Activated T-cell treated with anti-CD3 and anti-CD28 coated beads for 4 hours (primary cell): ENCODE results near the gene TNIK.
"Not testable (repeated sequence)": the region's sequence is repeated elsewhere in the genome, so short reads cannot be mapped to it uniquely, and the experiment has no call there.

Source experiments
- DNase-seq: peaks from one replicate; pipeline ENCODE4 v3.0.0-alpha.2; 2020

The TNIK gene

DNA sequence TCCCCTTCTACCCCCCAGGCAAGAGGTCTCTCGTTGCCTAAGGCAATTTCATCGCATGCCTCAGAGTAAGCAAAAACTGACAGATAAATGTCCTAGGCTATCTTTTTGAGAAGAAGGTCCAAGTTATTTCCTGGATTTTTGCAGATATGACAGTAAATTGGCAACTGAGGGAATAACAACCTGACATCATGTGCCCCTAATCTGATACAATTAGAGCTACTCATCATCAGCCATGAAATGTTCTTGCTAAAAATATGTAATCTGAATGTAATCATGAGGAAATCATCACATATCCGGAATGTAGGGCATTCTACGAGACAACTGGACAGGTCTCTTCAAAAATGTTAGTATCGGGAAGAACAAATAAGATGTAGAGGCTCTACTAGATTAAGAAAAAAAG, 44.1 kb downstream of the TNIK start:
- no peak for DNase-seq

DNA sequence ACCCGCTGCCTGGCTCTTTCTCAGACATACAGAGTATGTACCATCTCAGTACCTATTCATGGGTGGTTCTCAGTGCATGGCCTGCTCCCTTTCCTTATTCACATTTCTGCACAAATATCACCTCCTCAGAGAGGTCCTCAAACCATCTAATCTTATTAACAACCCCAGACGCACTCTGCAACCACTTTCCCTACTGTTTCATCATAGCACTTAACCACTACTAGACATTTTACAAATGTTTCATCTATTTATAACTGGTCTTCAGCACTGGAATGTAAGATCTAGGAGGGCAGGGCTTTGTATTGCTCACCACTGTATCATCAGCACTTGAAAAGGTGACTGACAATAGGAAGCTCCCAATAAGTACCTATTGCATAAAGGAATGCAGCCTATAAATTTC, 45.1 kb downstream of the TNIK start:
- no peak for DNase-seq

DNA sequence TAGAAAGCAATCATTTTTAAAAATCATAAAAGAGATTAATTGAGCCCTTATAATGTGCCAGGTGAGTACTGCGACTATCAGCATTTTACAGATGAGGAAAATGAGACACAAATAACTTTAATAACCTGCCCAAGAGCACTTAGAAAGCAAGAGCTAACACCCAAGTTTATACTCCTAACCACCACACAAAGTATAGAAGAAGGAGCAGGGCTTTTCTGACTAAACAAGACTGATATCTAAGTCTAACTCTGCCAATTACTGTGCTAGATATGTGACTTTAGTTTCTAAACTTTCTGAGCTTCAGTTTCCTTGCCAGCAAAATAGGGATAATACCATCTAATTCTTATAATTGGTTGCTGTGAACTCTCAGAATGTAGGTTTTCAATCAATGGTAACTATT, 47.7 kb downstream of the TNIK start:
- DNase-seq, result no peak

DNA sequence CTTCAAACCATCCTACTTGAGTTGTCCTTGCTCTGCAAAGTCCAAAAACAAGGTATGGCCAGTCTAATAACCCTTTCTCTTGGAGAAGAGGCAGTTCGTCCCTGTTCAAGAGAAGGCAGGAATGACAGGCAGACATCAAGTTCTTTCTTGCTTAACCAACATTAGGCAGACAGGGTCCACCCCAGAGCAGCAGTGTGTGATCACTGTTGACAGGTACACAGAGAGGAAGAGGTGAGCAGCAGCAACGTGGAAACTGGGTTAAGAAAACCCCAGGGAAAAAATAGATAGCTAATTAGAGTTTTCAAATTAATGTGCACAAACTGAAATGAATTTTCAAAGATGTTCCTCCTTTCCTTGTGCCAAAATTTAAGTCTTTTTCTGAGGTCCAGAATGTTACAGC, 48.2 kb downstream of the TNIK start:
- DNase-seq, result no peak

DNA sequence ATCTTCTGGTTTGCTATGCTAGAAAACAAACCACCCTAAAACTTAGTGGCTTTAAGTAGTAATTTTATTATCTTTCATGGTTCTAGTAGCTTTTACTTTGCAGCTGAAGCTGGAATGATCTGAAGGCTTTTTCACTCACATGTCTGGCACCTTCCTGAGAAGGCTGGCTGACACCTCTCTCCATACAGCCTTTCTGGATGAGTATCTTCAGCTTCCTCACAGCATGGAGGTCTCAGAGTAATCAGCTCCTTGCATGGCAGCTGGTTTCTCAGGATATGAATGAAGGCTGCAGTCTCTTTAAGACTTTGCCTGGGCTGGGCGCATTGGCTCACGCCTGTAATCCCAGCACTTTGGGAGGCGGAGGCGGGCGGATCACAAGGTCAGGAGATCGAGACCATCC, 50.0 kb downstream of the TNIK start:
- DNase-seq, result no peak

DNA sequence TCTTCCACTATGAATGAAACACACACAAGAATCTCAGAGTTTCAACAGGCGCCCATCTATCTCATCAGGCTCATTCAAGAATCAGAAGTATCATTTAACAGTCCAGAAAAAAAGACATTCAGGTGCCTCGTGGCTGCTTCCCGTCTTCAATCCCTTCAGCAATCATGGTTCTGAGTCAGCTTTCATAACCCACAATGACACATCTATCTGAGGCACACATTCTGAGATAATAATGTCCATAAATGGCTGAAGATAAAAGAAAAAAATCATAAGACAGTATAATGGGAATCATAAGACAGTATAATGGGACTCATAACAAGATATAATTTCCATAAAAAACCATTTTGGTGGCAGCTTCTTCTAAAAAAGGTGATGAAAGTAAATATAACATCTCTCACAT, 52.4 kb downstream of the TNIK start:
- no peak for DNase-seq

DNA sequence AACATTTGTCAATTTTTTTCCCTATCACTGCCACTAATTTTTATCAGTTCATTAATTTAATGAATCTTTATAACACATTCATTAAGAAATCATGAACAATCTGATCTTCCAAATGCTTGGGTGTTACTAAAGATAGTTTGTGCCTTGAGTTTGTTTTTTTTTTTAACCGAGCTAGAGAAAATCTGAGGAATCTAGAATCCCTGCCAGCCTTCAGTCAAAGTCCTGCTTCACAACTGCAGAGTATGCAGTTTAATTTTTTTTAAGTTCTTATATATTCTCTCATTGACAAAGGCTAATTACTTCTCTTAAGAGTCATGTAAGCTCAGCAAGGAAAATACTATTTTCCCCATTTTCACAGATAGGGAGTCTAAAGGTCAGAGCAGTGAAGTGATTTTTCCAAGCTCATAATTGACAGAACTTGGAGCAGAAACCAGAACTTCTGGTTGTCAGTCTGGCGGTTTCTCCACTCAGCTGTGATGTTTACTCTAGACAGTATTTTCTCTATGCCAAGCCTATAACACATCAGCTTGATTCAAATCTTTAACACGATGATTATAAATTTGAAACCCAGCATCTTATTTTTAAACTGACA, 55.7 kb downstream of the TNIK start:
- DNase-seq, result no peak

DNA sequence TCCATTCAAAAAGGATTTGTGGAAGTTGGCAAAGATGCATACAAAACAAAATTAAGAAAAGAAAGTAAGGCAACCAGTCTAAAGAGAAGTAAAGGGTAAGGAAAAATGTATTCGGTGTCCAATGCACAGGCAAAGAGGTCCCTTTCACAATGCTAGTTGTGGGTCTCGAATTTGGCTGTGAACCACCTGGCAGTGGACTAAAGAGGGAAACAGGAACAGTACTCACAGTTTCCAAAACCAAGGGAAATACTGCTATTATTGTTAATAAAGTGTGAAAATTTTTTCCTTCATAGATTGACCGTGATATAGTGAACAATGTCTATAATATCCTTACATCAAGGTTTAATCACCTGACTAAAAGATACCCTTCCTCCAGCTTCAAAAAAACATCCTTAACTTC, 57.9 kb downstream of the TNIK start:
- DNase-seq, result no peak

DNA sequence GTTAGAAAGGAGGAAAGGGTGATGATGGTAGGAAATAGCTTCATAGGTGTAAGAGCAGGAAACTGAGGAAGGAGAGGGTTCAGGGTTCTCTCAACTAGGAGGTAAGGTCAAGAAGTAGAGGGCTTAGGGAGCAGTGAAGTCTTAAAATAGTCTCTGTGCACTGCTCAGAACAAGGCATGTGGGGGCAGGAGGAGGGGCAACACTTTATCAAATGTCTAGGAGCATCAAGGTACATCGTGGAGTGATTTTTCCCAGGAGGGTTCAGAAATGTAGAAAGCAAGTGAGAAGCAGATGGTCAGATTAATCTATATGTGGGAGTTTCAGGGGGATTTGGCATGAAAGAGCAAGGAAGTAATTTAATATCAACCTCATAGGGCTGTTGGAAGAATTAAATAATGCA, 58.8 kb downstream of the TNIK start:
- DNase-seq, result no peak

DNA sequence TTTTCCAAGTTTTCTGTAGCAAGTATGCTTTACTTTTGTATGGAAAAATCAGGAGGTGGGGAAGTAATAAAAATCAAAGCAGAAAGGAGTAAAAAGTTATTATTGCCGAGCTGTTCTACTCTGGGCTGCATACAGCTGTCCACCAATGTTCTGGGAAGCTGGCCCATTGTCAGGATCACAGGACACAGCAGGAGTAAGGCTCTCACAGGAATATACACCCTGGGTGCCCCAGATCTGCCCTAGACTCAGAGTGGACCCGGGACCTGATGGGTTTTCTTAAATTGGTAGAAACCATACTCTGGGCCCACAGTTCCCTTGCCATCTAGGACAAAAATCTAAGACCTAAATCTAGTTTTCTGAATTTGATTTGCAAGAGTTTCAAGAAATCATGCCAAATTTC, 60.4 kb downstream of the TNIK start:
- DNase-seq, result no peak

DNA sequence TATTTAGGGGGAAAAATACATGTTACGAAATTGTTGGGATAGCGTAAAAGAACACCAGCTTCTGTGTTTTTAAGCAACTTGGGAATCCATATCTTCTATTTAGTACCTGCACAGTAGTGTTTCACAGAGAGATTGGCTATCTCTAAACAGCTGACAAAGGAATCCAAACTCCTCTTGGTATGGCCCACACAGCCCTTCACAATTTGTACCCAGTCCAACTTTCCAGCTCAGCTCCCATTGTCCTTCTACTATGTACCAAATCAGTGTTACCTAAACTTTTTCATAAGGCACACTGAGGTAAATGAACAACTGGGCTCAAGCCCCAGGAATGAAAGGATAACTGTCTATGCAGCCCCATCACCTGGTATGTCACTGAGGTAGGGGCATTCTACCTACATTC, 61.9 kb downstream of the TNIK start:
- DNase-seq, result no peak

DNA sequence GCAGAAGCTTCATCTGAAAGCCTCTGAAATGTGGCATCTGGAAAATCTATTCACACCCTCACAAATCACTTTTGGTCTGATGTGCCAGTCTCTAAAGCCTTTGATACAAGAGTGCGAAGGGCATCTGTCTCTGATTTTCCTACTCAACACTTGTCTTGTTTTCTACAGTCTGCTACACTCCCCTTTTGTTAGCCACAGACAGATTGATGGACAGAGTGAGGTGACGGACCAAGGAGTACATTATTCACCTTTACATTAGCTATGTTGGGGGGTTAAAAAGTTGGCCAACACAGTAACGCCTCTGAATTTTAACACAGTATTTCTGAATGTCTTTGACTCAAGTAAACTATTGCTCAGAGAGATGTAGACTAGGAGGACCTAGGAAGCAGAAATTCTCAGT, 63.1 kb downstream of the TNIK start:
- no peak for DNase-seq

DNA sequence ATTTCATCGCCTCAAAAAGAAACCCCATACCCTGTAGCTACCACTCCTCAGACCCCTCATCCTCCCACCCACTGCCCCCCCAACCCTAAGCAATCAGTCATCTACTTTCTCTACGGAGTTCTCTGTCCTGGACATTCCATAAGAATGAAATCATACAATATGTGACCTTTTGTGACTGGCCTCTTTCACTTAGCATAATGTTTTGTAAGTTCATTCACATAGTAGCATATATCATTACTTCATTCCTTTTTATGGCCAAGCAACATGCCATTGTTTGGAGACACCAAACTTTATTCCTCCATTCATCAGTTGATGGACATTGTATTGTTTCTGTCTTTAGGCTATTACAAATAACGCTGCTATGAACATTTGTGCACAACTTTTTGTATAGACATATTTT, 64.2 kb downstream of the TNIK start:
- DNase-seq, result no peak

DNA sequence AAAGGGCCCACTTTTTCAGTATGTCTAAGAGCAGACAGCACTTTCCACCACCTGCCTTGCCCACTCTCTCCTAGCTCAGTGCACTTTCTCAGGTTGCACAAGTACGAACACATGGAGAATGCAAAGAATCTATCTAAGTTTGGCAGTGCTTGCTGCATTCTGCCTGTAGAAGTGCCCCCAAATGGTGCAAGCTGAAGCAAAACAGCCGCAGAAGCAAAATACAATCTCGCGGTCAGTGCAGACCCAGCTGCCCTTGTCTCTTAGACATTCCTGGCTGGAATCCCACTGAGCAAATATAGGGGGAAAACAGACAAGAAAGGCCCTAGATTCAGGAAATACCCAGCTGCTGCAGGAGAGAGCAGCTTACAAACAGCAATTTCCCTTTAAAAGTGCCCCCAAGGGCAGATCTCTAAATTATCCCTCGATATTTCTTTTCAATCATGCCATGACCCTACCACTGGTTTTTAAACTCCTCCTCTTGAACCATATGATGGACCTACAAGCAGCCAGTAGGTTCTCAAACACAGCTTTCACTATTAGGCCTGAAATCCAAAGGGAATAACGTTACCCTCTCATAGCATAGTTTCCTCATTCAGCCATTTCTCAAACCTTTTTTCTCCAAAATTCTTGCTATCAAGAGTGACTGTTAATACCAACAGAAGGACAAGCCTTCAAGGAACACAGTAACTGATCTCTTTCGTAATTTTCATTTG, 67.0 kb downstream of the TNIK start:
- no peak for DNase-seq

DNA sequence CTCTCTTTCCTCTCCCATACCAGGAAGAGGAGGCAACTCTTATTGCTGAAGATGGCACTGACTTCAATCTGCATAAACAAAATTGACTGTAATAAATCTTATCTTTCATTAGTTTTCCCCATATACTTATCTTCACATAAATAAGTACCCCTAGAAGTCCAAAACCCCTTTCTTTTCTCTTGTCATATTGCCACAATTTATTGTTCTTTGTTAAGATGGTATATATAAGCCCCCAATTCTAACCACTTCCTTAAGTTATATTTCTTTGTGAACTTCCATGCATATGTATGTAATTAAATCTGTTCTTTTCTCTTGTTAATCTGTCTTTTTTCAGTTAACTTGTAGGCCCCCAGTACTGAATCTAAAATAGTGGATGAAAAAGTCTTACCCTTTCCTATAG, 68.8 kb downstream of the TNIK start:
- DNase-seq, result no peak

DNA sequence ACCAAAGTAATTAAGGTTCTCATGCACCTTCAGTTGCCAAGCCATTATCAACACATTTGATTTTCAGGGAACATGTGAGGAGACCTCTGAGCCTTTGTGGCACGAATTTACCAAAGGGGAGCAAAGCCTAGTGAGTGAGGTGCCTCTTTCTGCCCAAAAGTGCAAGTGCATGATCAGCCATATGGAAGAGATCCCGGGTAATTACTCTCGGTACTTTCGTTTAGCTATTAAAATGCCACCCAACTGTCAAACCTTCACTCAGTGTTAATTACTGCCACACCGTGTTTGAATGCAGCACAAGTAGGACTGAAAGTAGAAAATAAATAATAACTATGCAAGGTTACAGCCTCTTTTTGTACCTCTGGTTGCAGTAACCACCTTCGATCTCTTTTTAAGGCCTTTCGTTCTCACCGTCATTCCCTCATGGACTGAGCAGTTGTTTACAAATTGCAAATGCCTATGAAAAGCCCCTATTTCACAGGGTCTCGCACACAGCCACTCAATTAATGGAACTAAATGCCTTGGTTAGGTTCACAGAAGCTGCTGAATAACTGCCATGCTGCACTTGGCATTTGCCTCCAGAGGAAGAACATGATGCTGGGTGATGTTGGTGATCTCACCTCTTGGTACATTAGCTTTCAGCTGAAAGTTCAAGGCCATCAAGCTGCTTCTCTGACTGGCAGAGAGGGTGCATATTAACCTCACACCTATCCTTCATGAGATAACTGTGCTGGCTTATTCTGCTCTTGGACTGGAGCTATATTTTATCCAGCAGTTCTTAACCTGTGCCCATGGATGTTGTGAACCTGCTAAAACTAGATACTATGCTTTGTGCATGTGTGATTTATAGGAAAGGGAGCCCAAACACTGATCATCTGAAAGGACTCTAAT, 69.9 kb downstream of the TNIK start:
- no peak for DNase-seq

DNA sequence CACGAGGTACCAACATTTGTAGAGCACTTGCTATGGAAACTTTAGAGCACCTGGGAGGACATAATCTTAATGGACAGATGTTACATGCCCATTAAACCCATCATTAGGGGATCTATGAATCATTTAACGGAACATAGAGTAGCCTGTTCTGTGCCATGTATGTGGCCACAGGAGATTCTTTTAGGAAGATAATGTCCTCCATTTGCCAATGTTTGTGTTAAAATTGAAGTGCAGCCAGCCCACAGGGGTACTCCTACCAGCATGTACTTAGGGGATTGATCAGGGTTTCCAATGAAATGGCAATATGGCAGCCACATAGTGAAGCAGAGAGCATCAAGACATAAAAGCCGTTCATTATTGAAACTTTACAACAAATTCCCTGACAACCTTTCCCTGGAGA, 70.7 kb downstream of the TNIK start:
- no peak for DNase-seq

DNA sequence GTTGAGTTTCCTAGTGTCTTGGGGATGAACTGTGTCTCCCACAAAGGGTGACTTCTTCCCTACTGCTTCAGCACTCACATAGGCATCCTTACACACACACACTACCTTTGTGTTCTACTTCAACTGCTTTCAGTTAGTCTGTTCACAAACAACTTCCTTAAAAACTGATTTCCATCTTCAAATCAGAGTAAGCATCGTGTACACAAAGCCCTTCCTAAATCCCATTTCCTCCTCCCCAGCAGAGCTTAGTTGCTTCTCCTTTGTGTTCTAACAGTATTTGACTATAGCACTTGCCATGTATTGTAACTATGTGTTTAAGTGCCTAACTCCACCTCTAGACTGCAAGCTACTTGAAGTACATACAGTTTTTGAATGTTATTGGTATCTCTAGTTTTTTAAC, 71.7 kb downstream of the TNIK start:
- no peak for DNase-seq

DNA sequence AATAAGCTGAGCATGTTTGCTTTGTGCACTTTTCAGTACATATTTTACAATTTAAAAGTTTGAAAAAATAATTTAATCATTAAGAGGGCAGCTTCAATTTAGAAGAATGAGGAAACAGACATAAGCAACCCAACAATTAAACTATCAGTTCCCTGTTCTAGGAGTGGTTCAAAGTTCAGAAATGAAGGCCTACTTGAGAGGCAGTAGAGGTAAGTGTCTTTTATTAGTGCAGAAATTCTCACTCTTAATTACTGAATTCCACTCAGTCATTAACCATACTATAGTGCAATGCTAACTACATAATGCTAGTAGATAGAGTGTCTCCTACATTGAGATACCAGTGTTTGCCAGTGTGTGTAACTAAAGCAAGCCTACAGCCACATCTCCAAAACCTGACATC, 73.1 kb downstream of the TNIK start:
- DNase-seq, result no peak

DNA sequence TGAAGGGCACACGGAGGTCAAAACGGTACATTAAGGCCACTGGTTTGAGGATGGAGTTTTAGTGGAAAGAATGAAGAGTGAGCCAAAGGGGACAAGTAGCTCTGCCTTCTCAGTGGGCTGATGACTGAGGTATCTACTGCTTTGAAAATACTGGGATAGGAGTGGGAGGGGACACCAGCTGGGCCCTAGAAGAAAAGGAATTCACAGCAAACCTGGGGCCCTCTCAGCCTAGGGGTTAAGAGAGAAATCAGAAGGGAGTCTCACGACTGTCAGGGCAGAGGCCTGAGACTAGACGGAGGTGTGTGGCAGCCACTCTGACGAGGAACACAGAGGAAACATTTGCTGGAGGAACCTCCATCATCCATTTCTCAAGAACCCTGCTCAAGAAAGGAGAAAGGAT, 75.1 kb downstream of the TNIK start:
- DNase-seq, result no peak

DNA sequence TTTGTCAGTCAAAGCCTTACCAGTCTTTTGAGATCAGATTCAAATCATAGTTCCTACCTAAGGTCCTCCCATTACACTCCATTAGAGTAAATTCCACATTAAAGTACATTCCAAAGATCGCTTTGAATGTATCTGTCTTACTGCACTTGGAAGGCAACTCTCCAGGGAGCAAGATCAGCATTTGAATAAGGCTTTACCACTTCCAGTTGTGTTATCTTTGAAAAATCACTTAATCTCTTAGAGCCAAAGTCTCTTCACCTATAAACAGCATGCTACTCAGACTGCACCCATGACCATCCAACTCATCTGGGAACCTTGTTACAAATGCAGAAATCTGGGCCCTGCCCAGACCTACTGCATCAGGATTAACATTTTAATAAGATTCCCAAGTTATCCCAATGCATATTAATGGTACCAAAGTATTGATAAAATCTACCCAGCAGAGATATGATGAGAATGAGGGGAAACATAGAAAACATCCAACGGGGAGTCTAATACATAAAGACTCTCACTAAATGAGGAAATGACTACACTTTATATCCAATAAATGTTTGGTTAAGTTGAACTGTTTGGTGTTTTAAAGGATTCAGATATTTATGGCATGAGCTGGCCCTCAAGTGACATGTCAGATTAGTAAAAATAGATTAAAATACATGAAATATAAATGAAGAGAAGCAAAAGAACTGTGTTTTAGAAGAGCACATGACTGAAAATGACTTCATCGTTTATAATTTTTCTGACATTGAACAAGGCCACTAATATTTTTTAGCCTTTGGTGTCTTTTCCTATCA, 75.9 kb downstream of the TNIK start:
- DNase-seq, result no peak

DNA sequence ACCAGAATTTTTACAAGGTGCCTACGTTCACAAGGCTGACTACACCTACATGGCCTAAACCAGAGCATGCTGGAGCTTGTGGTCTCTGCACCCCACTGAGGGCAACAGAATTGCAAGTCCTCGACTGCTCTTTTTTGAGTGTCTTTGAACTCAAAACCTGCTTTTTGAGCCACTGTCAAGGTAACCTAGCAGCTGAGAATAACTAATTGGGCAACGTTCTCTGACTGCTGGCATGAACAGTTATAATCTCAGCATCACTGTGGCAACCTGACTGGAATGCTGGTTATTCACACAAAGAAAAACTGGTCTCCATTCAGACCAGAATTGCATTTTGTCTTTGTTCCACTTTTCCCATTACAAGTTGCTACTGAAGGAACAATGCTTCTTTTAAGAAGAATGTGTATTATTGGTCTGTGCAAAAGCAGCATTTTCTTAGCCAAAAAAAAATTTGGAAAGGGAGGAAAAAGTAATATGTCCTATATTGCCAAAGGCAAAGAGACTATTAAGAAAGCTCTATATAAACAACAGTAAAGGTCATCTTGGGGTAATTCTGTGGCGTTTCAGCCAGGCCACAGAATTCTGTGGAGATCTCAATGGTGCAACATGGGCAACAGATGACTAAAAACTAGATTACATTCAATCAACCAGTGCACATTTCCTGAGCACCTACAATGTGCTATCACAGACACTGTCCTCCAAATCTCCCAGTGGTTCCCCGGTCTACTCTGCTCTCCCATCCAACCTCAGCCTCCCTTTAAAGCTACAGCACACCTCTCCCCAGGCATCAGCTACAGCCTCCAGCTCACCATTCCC, 76.8 kb downstream of the TNIK start:
- DNase-seq, result no peak

DNA sequence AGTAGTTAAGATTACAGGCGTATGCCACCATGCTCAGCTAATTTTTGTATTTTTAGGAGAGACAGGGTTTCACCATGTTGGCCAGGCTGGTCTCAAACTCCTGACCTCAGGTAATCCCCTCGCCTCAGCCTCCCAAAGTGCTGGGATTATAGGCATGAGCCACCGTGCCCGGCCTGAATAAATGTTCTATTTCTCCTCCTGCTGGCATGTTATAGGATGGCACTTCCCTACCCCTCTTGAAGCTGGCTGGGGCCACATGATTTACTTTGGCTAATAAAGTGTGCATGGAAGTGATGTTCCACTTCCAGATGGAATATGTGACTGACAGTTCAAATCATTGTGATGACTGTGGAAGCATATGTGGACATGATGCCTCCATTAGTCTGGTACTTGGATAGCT, 77.9 kb downstream of the TNIK start:
- not testable (repeated sequence) for DNase-seq
